Natural killer cell (primary cell): ENCODE measurements around the gene PPP1R18. TPM values are rescaled to one million over a fixed set of nuclear protein-coding genes. Genes with fewer than 3 reads are reported as not detected.
A peak's percentile ranks its signal among the peaks of the same experiment; 100 is the strongest.
"Not testable (repeated sequence)": the region's sequence is repeated elsewhere in the genome, so short reads cannot be mapped to it uniquely, and the experiment has no call there.

Experiments
- ATAC-seq, 3 donors: fragments of 150-1000 bp in 2 of 3; fragments of 200-7000 bp in 1 of 3; cut with Tn5 transposase; 1 replicate in 1 of 3; 2 replicates in 2 of 3; pipeline ENCODE4 v1.10.0; 2021; ENCODE audit warnings: mild to moderate bottlenecking in 2 of 3, moderate library complexity in 2 of 3
- DNase-seq, 2 donors: peaks; one replicate each; pipeline versions ENCODE4 v3.0.0 to v3.0.0-alpha.2; 2013 to 2021; ENCODE audit warnings: mixed read lengths in 1 of 2
- H3K27ac ChIP-seq: one replicate; pipeline ENCODE4 v1.5.1; 2013; ENCODE audit warnings: mild to moderate bottlenecking, low read length
- H3K27me3 ChIP-seq: one replicate; pipeline ENCODE4 v1.6.1; 2013; ENCODE audit warnings: low read length; ENCODE audit not compliant: control insufficient read depth, insufficient read depth
- H3K36me3 ChIP-seq: one replicate; pipeline ENCODE4 v1.6.1; 2013; ENCODE audit warnings: low read length; ENCODE audit not compliant: control insufficient read depth, insufficient read depth
- H3K4me1 ChIP-seq: one replicate; pipeline ENCODE4 v1.6.1; 2013; ENCODE audit warnings: low read length; ENCODE audit not compliant: control insufficient read depth, insufficient read depth
- H3K4me3 ChIP-seq: one replicate; pipeline ENCODE4 v1.5.1; 2013; ENCODE audit warnings: low read length
- H3K9me3 ChIP-seq: one replicate; pipeline ENCODE4 v1.6.1; 2013; ENCODE audit warnings: low read length; ENCODE audit not compliant: control insufficient read depth, insufficient read depth
- H3K27ac Mint-ChIP-seq, 2 donors: one replicate each; pipeline ENCODE4 v1.8.0; 2022; ENCODE audit warnings: mild to moderate bottlenecking in 2 of 2, mixed read lengths in 2 of 2, moderate library complexity in 1 of 2
- H3K27me3 Mint-ChIP-seq, 2 donors: one replicate each; pipeline ENCODE4 v1.8.0; 2022; ENCODE audit warnings: low read depth in 2 of 2, mixed read lengths in 2 of 2
- H3K36me3 Mint-ChIP-seq: one replicate; pipeline ENCODE4 v1.8.0; 2022; ENCODE audit warnings: mixed read lengths
- H3K4me1 Mint-ChIP-seq, 2 donors: one replicate each; pipeline ENCODE4 v1.8.0; 2022; ENCODE audit warnings: mixed read lengths in 2 of 2
- H3K4me3 Mint-ChIP-seq: one replicate; pipeline ENCODE4 v1.8.0; 2022; ENCODE audit warnings: mild to moderate bottlenecking, moderate library complexity, mixed read lengths
- H3K9me3 Mint-ChIP-seq, 2 donors: one replicate each; pipeline ENCODE4 v1.8.0; 2022; ENCODE audit warnings: mixed read lengths in 2 of 2
- WGBS: methylation state at CpG from one replicate; pipeline ENCODE4 v1.1.7; 2013; ENCODE audit warnings: missing lambda C conversion rate; ENCODE audit not compliant: insufficient coverage; 5-methylcytosine and 5-hydroxymethylcytosine counted together
- intact Hi-C: fragments of 100-400 bp; cut with micrococcal nuclease; formaldehyde crosslinking; loops from one replicate; pipeline ENCODE4 v1.14.2; 2022
- total RNA-seq, 4 donors: library from RNA; stranded (reverse); fragments of 120-200 nt in 1 of 4; gene quantifications; one replicate each; pipeline versions ENCODE4 v1.2.3 to v1.2.4, GENCODE V29; 2013 to 2022
- TF ChIP-seq, protein P1 (sequence below): fragments of 200-600 bp; IDR thresholded peaks from one replicate; pipeline ENCODE4 v1.8.0; 2022; ENCODE audit warnings: antibody characterized with exemption

Gene PPP1R18
- total RNA-seq, 3 donors from 2014 or later (not counting 1 experiment from before 2014, with no cell fraction given): 183 to 260 (median 219) TPM

DNA sequence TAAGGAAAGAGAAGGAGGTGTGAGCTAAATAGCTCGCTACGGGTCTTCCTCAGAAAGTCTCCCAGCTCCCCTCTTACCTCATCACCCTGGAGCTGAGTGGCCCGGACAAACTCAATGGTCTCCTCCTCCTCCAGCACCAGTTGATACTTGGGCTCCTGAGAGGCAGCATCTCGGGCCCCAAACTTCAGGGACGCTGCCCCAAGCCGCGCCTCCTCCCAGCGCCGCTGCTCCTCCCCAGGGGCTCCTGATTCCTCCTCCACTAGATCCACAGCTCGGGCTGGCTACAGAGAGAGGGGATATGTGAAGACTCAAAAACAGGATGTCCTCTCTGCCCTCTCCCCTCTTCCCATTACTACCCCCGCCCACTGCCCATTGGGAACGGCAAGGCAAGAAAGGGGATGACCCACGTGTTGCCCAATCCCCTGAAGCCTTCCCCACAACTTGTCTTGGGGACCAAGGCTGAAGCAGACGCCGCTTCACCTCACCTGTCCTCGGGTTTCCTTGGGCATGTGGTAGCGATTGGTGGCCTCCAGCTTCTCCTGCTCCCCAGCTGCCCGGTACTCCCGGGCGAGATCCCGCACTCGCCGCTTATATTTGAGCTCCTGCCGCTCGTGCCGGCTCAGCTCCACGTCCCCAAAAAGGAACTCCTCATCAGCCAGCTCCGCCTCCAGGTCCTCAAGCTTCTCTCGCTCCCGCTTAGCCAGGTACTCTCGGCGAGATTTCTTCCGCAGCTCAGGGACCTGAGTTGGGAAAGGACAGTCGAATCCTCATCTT lies 21.3 kb downstream of the PPP1R18 start:
- Histone ChIP-seq H3K4me3 (no peak overlapping the region), H3K4me1 (no peaks in the 10 kb centered on the region), H3K27me3 (no peaks in the 10 kb centered on the region), H3K9me3 (no peaks in the 10 kb centered on the region), H3K36me3 (peaks cover 70% of the 10 kb centered on the region), H3K27ac (no peak overlapping the region)
- 98% methylated on average over 31 of the region's 34 CpGs for WGBS
- H3K27ac Mint-ChIP-seq: peak overlapping the region in 1 of 2 donors; percentile 24
- TF ChIP-seq, protein P1, sequence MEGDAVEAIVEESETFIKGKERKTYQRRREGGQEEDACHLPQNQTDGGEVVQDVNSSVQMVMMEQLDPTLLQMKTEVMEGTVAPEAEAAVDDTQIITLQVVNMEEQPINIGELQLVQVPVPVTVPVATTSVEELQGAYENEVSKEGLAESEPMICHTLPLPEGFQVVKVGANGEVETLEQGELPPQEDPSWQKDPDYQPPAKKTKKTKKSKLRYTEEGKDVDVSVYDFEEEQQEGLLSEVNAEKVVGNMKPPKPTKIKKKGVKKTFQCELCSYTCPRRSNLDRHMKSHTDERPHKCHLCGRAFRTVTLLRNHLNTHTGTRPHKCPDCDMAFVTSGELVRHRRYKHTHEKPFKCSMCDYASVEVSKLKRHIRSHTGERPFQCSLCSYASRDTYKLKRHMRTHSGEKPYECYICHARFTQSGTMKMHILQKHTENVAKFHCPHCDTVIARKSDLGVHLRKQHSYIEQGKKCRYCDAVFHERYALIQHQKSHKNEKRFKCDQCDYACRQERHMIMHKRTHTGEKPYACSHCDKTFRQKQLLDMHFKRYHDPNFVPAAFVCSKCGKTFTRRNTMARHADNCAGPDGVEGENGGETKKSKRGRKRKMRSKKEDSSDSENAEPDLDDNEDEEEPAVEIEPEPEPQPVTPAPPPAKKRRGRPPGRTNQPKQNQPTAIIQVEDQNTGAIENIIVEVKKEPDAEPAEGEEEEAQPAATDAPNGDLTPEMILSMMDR: no peak
- peaks cover 0 to under 1% of the 10 kb centered on the region in 2 donors for H3K4me1 Mint-ChIP-seq
- ATAC-seq (no peak), DNase-seq (no peak)
- intact Hi-C loops: no loop called here
- H3K27me3 Mint-ChIP-seq: no peaks in the 10 kb centered on the region
- H3K36me3 Mint-ChIP-seq: peaks cover 17% of the 10 kb centered on the region
- no peaks in the 10 kb centered on the region for H3K9me3 Mint-ChIP-seq
- H3K4me3 Mint-ChIP-seq: no peak overlapping the region

DNA sequence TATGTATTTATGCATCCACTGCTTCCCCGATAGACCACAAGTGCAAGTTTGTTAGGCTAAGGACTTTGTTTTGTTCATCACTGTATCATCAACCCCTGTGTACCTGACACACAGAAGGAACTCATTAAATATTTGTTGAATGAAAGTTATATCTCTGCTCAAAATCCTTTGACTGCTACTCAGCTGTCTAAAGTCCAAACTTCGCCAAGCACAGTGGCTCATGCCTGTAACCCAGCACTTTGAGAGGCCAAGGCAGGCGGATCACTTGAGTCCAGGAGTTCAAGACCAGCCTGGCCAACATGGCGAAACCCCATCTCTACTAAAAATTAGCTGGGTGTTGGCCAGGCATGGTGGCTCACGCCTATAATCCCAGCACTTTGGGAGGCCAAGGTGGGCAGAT lies 28.5 kb downstream of the PPP1R18 start:
- H3K4me3 Mint-ChIP-seq, H3K9me3 ChIP-seq, H3K4me1 ChIP-seq, H3K4me1 Mint-ChIP-seq, intact Hi-C loops, ATAC-seq, H3K27ac ChIP-seq, H3K27me3 ChIP-seq, H3K9me3 Mint-ChIP-seq, DNase-seq, H3K4me3 ChIP-seq, H3K27me3 Mint-ChIP-seq, H3K27ac Mint-ChIP-seq: not testable (repeated sequence)
- H3K36me3 ChIP-seq: peaks cover 90% of the 10 kb centered on the region
- 100% methylated on average over 5 of the region's 5 CpGs for whole genome bisulfite sequencing
- H3K36me3 Mint-ChIP-seq: peaks cover 34% of the 10 kb centered on the region

DNA sequence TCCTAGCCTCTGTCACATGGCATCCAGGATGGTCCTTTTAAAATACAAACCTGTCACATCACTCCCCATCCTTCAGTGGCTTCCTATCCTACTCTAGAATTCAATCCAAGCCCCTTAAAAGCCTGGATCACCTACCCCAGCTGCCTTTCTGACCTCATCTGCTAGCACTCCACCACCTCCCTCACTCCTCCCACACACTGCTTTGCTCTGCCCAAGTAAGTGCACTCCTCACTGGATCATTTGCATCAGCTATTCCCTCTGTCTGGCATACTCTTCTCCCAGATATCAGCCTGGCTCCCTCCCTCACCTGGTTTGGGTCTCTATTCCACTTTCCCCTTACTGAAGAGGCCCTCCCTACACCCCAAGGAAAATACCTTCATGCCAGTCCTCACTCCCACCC lies 29.0 kb downstream of the PPP1R18 start:
- DNase-seq: no peak
- TF ChIP-seq, protein P1: no peak
- Histone ChIP-seq H3K27me3 (no peaks in the 10 kb centered on the region), H3K36me3 (peaks cover 90% of the 10 kb centered on the region), H3K27ac (no peak overlapping the region), H3K4me1 (no peaks in the 10 kb centered on the region), H3K4me3 (no peak overlapping the region), H3K9me3 (no peaks in the 10 kb centered on the region)
- no peak for ATAC-seq
- H3K9me3 Mint-ChIP-seq: no peaks in the 10 kb centered on the region
- no peaks in the 10 kb centered on the region for H3K4me1 Mint-ChIP-seq
- H3K27me3 Mint-ChIP-seq: no peaks in the 10 kb centered on the region
- H3K36me3 Mint-ChIP-seq: peaks cover 30% of the 10 kb centered on the region
- H3K27ac Mint-ChIP-seq: no peak overlapping the region
- no peak overlapping the region for H3K4me3 Mint-ChIP-seq
- intact Hi-C loops: no loop called here

GRCh38 chr6:30656513-30656912 lies 29.9 kb downstream of the PPP1R18 start:
- no peaks in the 10 kb centered on the region for H3K9me3 ChIP-seq
- no peak for ATAC-seq
- peaks cover 89% of the 10 kb centered on the region for H3K36me3 ChIP-seq
- no peaks in the 10 kb centered on the region for H3K4me1 ChIP-seq
- no peak overlapping the region for H3K27ac ChIP-seq
- H3K4me3 ChIP-seq: no peak overlapping the region
- Mint-ChIP-seq H3K4me1 (no peaks in the 10 kb centered on the region), H3K27me3 (no peaks in the 10 kb centered on the region), H3K36me3 (peaks cover 20% of the 10 kb centered on the region), H3K4me3 (no peak overlapping the region), H3K9me3 (no peaks in the 10 kb centered on the region), H3K27ac (no peak overlapping the region)
- 83% methylated on average over 7 of the region's 7 CpGs for WGBS
- no peaks in the 10 kb centered on the region for H3K27me3 ChIP-seq
- DNase-seq: no peak
- TF ChIP-seq, protein P1: no peak
- intact Hi-C loops: no loop called here
